GM23338 (cell line): ENCODE measurements around the gene ZNRD2. TPM values are rescaled to one million over a fixed set of nuclear protein-coding genes. Genes with fewer than 3 reads are reported as not detected.

Experiments
- ATAC-seq: fragments of 200-7000 bp; cut with Tn5 transposase; 3 replicates; pipeline ENCODE4 v1.9.1; 2020
- DNase-seq: peaks from one replicate; pipeline ENCODE4 v3.0.0-alpha.2; 2015; ENCODE audit warnings: low spot score
- H2AFZ ChIP-seq: fragments of 200-600 bp; sonication (generic); 2 replicates; pipeline ENCODE4 v1.8.0; 2016; ENCODE audit warnings: antibody characterized with exemption, mild to moderate bottlenecking, moderate library complexity
- H3F3A ChIP-seq: fragments of 200-600 bp; sonication (generic); replicated peaks from 2 replicates; pipeline ENCODE4 v1.8.0; 2017; ENCODE audit warnings: antibody characterized with exemption, mixed run types, low read depth
- H3K27ac ChIP-seq: fragments of 200-600 bp; sonication (generic); 2 replicates; pipeline ENCODE4 v1.6.1; 2016; ENCODE audit warnings: low read depth
- H3K27me3 ChIP-seq: fragments of 200-600 bp; sonication (generic); 2 replicates; pipeline ENCODE4 v1.8.0; 2016; ENCODE audit warnings: mild to moderate bottlenecking, mixed run types, moderate library complexity; ENCODE audit not compliant: insufficient read depth
- H3K36me3 ChIP-seq: fragments of 200-600 bp; sonication (generic); 2 replicates; pipeline ENCODE4 v1.8.0; 2016; ENCODE audit warnings: mild to moderate bottlenecking; ENCODE audit not compliant: insufficient read depth
- H3K4me1 ChIP-seq: fragments of 200-600 bp; sonication (generic); 2 replicates; pipeline ENCODE4 v1.8.0; 2016; ENCODE audit warnings: mild to moderate bottlenecking, moderate library complexity; ENCODE audit not compliant: insufficient read depth
- H3K4me2 ChIP-seq: fragments of 200-600 bp; sonication (generic); 2 replicates; pipeline ENCODE4 v1.7.1; 2017; ENCODE audit warnings: mixed run types
- H3K4me3 ChIP-seq: fragments of 200-600 bp; sonication (generic); 2 replicates; pipeline ENCODE4 v1.6.1; 2016; ENCODE audit warnings: mixed run types
- H3K79me2 ChIP-seq: fragments of 200-600 bp; sonication (generic); replicated peaks from 2 replicates; pipeline ENCODE4 v1.8.0; 2017; ENCODE audit warnings: mild to moderate bottlenecking; ENCODE audit not compliant: insufficient read depth
- H3K9me2 ChIP-seq: fragments of 200-600 bp; sonication (generic); 2 replicates; pipeline ENCODE4 v1.8.0; 2017; ENCODE audit not compliant: insufficient read depth
- H4K20me1 ChIP-seq: fragments of 200-600 bp; sonication (generic); replicated peaks from 2 replicates; pipeline ENCODE4 v1.8.0; 2017; ENCODE audit warnings: mild to moderate bottlenecking; ENCODE audit not compliant: insufficient read depth
- H3K27ac Mint-ChIP-seq: 2 replicates; pipeline ENCODE4 v1.8.0; 2020; ENCODE audit warnings: inconsistent platforms, mild to moderate bottlenecking, moderate library complexity, mixed read lengths
- H3K27me3 Mint-ChIP-seq: 3 replicates; pipeline ENCODE4 v1.8.0; 2022; ENCODE audit warnings: low read depth, mild to moderate bottlenecking, moderate library complexity, mixed read lengths, inconsistent platforms; ENCODE audit not compliant: insufficient read depth, poor library complexity
- H3K36me3 Mint-ChIP-seq: 3 replicates; pipeline ENCODE4 v1.8.0; 2021; ENCODE audit warnings: low read depth, mild to moderate bottlenecking, inconsistent platforms, moderate library complexity, mixed read lengths
- H3K4me1 Mint-ChIP-seq: 3 replicates; pipeline ENCODE4 v1.8.0; 2020; ENCODE audit warnings: mild to moderate bottlenecking, inconsistent platforms, mixed read lengths
- H3K4me3 Mint-ChIP-seq: 3 replicates; pipeline ENCODE4 v1.8.0; 2021; ENCODE audit warnings: moderate library complexity, mild to moderate bottlenecking, inconsistent platforms, mixed read lengths
- H3K9me3 Mint-ChIP-seq: 3 replicates; pipeline ENCODE4 v1.8.0; 2020; ENCODE audit warnings: moderate library complexity, mild to moderate bottlenecking, inconsistent platforms, mixed read lengths
- CREB1 ChIP-seq: fragments of 250-450 bp; sonication (Bioruptor Pico); IDR thresholded peaks from 2 replicates; pipeline ENCODE4 v1.5.0; 2020; ENCODE audit warnings: low read depth, mild to moderate bottlenecking, moderate library complexity
- JUNB ChIP-seq: IDR thresholded peaks from one replicate; pipeline ENCODE4 v1.6.1; 2016; ENCODE audit warnings: antibody characterized with exemption; ENCODE audit not compliant: unreplicated experiment
- NANOG ChIP-seq: IDR thresholded peaks from 2 replicates; pipeline ENCODE4 v1.6.1; 2016; ENCODE audit warnings: antibody characterized with exemption, borderline replicate concordance
- POLR2AphosphoS5 ChIP-seq: IDR thresholded peaks from 2 replicates; pipeline ENCODE4 v1.6.1; 2016; ENCODE audit warnings: antibody characterized with exemption, low read depth
- polyA plus RNA-seq: library from polyadenylated mRNA; unstranded; fragments of >200 nt; fragmentation: Nextera tagmentation; extraction: Ambion mirVana; gene quantifications from 2 replicates; pipeline ENCODE4 v1.2.1, GENCODE V29; 2016
- total RNA-seq: library from RNA; depleted of rRNA; stranded (reverse); fragments of >200 nt; shearing (Covaris generic); gene quantifications from 2 replicates; pipeline ENCODE4 v1.2.3, GENCODE V29; 2014
- TF ChIP-seq, protein P1 (sequence below): fragments of 250-450 bp; sonication (Bioruptor Pico); IDR thresholded peaks from 2 replicates; pipeline ENCODE4 v1.5.0; 2020; ENCODE audit warnings: mild to moderate bottlenecking, moderate library complexity

The ZNRD2 gene
- total and polyA plus RNA-seq, 2 experiments from 2014 or later, result 78.6 to 148 TPM

DNA sequence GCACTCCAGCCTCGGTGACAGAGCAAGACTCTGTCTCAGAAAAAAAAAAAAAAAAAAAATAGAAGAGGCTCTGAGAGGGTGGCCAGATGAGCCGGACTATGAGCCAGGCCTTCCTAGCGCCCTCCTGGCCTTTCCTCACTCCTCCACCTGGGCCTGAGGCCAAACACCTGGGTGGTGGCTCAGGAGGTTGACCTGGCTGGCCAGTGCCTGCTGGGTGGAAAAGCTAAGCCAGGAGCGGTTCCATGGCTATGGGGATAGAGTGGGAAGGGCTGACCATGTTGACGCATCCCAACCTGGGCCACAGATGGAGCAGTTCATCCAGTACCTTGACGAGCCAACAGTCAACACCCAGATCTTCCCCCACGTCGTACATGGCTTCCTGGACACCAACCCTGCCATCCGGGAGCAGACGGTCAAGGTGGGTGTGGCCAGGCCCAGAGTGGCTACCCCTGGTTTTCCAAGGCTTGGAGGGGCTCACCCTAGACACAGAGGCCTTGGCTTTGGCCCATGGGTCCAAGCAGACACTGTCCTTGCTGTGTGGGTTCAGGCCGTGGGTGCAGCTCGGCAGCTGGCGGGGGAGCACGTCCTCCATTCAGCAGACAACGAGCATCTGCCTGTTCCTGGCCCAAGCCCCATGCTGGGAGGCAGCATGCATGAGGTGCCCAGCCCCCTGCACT is 37.8 kb upstream of the ZNRD2 start:
- H3K79me2 ChIP-seq, result no peaks in the 10 kb centered on the region
- H3K4me1 ChIP-seq, result no peaks in the 10 kb centered on the region
- H3K9me3 Mint-ChIP-seq, result no peaks in the 10 kb centered on the region
- H3K4me2 ChIP-seq, result no peak overlapping the region
- H3K27me3 Mint-ChIP-seq, result peaks cover 7% of the 10 kb centered on the region
- H3K4me1 Mint-ChIP-seq, result no peaks in the 10 kb centered on the region
- peaks cover 2% of the 10 kb centered on the region; the same call in 1 of the 2 replicates for H4K20me1 ChIP-seq
- no peak overlapping the region for H3K4me3 ChIP-seq
- no peak overlapping the region for H2AFZ ChIP-seq
- peaks cover 37% of the 10 kb centered on the region for H3K36me3 Mint-ChIP-seq
- no peak overlapping the region for H3K4me3 Mint-ChIP-seq
- DNase-seq, result no peak
- no peaks in the 10 kb centered on the region for H3K9me2 ChIP-seq
- TF ChIP-seq NANOG, result no peak
- TF ChIP-seq, protein P1, sequence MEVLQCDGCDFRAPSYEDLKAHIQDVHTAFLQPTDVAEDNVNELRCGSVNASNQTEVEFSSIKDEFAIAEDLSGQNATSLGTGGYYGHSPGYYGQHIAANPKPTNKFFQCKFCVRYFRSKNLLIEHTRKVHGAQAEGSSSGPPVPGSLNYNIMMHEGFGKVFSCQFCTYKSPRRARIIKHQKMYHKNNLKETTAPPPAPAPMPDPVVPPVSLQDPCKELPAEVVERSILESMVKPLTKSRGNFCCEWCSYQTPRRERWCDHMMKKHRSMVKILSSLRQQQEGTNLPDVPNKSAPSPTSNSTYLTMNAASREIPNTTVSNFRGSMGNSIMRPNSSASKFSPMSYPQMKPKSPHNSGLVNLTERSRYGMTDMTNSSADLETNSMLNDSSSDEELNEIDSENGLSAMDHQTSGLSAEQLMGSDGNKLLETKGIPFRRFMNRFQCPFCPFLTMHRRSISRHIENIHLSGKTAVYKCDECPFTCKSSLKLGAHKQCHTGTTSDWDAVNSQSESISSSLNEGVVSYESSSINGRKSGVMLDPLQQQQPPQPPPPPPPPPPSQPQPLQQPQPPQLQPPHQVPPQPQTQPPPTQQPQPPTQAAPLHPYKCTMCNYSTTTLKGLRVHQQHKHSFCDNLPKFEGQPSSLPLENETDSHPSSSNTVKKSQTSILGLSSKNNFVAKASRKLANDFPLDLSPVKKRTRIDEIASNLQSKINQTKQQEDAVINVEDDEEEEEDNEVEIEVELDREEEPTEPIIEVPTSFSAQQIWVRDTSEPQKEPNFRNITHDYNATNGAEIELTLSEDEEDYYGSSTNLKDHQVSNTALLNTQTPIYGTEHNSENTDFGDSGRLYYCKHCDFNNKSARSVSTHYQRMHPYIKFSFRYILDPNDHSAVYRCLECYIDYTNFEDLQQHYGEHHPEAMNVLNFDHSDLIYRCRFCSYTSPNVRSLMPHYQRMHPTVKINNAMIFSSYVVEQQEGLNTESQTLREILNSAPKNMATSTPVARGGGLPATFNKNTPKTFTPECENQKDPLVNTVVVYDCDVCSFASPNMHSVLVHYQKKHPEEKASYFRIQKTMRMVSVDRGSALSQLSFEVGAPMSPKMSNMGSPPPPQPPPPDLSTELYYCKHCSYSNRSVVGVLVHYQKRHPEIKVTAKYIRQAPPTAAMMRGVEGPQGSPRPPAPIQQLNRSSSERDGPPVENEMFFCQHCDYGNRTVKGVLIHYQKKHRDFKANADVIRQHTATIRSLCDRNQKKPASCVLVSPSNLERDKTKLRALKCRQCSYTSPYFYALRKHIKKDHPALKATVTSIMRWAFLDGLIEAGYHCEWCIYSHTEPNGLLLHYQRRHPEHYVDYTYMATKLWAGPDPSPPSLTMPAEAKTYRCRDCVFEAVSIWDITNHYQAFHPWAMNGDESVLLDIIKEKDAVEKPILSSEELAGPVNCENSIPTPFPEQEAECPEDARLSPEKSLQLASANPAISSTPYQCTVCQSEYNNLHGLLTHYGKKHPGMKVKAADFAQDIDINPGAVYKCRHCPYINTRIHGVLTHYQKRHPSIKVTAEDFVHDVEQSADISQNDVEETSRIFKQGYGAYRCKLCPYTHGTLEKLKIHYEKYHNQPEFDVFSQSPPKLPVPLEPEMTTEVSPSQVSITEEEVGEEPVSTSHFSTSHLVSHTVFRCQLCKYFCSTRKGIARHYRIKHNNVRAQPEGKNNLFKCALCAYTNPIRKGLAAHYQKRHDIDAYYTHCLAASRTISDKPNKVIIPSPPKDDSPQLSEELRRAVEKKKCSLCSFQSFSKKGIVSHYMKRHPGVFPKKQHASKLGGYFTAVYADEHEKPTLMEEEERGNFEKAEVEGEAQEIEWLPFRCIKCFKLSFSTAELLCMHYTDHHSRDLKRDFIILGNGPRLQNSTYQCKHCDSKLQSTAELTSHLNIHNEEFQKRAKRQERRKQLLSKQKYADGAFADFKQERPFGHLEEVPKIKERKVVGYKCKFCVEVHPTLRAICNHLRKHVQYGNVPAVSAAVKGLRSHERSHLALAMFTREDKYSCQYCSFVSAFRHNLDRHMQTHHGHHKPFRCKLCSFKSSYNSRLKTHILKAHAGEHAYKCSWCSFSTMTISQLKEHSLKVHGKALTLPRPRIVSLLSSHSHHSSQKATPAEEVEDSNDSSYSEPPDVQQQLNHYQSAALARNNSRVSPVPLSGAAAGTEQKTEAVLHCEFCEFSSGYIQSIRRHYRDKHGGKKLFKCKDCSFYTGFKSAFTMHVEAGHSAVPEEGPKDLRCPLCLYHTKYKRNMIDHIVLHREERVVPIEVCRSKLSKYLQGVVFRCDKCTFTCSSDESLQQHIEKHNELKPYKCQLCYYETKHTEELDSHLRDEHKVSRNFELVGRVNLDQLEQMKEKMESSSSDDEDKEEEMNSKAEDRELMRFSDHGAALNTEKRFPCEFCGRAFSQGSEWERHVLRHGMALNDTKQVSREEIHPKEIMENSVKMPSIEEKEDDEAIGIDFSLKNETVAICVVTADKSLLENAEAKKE (CRISPR knock-in tag), result no peak
- no peak overlapping the region for H3K27ac Mint-ChIP-seq
- no peaks in the 10 kb centered on the region; the same call in 1 of the 2 replicates for H3K36me3 ChIP-seq
- ATAC-seq, result no peak
- H3K27ac ChIP-seq, result no peak overlapping the region
- H3K27me3 ChIP-seq, result no peaks in the 10 kb centered on the region
- 0 out of 2 replicates have a peak, but pooled peaks cover 13% of the 10 kb centered on the region for H3F3A ChIP-seq

DNA sequence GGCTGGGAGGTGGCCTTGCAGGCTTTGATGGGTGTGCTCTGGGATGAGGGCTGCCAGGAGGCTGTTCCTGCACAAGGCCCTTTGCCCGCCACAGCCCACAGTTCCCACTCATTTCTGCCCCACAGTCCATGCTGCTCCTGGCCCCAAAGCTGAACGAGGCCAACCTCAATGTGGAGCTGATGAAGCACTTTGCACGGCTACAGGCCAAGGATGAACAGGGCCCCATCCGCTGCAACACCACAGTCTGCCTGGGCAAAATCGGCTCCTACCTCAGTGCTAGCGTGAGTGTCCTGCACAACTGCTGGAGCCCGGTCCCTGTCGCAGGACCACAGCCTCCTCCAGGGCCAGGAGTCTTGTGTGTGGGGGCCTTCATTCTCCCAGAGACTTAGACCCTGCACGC is 35.2 kb upstream of the ZNRD2 start:
- Histone ChIP-seq H3K4me2 (no peak overlapping the region), H3K36me3 (no peaks in the 10 kb centered on the region; the same call in 1 of the 2 replicates), H3K27ac (no peak overlapping the region), H4K20me1 (no peaks in the 10 kb centered on the region; the same call in 1 of the 2 replicates), H3K4me3 (no peak overlapping the region), H3K4me1 (peaks cover 5% of the 10 kb centered on the region; the same call in 1 of the 2 replicates), H3K9me2 (no peaks in the 10 kb centered on the region), H3F3A (peaks cover 26% of the 10 kb centered on the region; the same call in 1 of the 2 replicates), H3K27me3 (peaks cover 19% of the 10 kb centered on the region), H2AFZ (no peak overlapping the region), H3K79me2 (no peaks in the 10 kb centered on the region)
- Mint-ChIP-seq H3K27me3 (peaks cover 18% of the 10 kb centered on the region), H3K27ac (no peak overlapping the region), H3K4me1 (no peaks in the 10 kb centered on the region), H3K4me3 (no peak overlapping the region), H3K36me3 (peaks cover 26% of the 10 kb centered on the region), H3K9me3 (no peaks in the 10 kb centered on the region)
- no peak for ATAC-seq
- no peak for DNase-seq
- no peak for TF ChIP-seq NANOG
- TF ChIP-seq JUNB, result no peak
- TF ChIP-seq CREB1 (CRISPR knock-in tag), result no peak
- TF ChIP-seq, protein P1 (CRISPR knock-in tag), result no peak
- TF ChIP-seq POLR2AphosphoS5, result no peak
